ENCODE data around the gene ANKS1A. TPM values are rescaled to one million over a fixed set of nuclear protein-coding genes. Genes with fewer than 3 reads are reported as not detected.
"Not testable (repeated sequence)": the region's sequence is repeated elsewhere in the genome, so short reads cannot be mapped to it uniquely, and the experiment has no call there.

The ANKS1A gene
- total and polyA plus RNA-seq, 2 experiments from 2014 or later = 3.2 to 4.4 TPM

- DNase-seq = no peak
- Histone ChIP-seq H3K9ac (no peak overlapping the region), H4K20me1 (ENCODE audit: insufficient read depth) (no peaks in the 10 kb centered on the region), H2AFZ (no peak overlapping the region), H3K9me3 (ENCODE audit: low read depth) (no peaks in the 10 kb centered on the region), H3K4me1 (ENCODE audit: insufficient read depth) (no peaks in the 10 kb centered on the region), H3K79me2 (ENCODE audit: insufficient read depth) (peaks cover 15% of the 10 kb centered on the region; the same call in 1 of the 2 replicates), H3K4me2 (ENCODE audit: unreplicated experiment) (no peak overlapping the region), H3K9me2 (ENCODE audit: insufficient read depth) (no peaks in the 10 kb centered on the region), H3K27ac (no peak overlapping the region), H3K27me3 (replicated peaks; ENCODE audit: insufficient read depth) (no peaks in the 10 kb centered on the region), H3F3A (ENCODE audit: insufficient read depth) (no peaks in the 10 kb centered on the region; the same call in none of the 2 replicates), H3K4me3 (no peak overlapping the region), H3K36me3 (ENCODE audit: low read depth) (peaks cover 64% of the 10 kb centered on the region)
- 96 to 97% methylated on average over 1 of the region's 1 CpG for WGBS, 2 experiments (ENCODE audit: low coverage in 1 of 2, low lambda C conversion rate in 2 of 2, missing lambda C conversion rate in 2 of 2)
- in situ Hi-C loops (cut with MboI) = no loop called here
- TF ChIP-seq EZH2 (IDR thresholded peaks at IDR 0.05; ENCODE audit: insufficient read depth, poor library complexity, severe bottlenecking) = no peak
- no peak for TF ChIP-seq EZH2phosphoT487 (IDR thresholded peaks at IDR 0.05; ENCODE audit: insufficient read depth, low read depth)
Measured at GRCh38 chr6:34877259-34877658, 11.8 kb upstream of the ANKS1A start.

- no peaks in the 10 kb centered on the region for H4K20me1 ChIP-seq (ENCODE audit: insufficient read depth)
- H3K4me2 ChIP-seq (ENCODE audit: unreplicated experiment) = no peak overlapping the region
- no peak for TF ChIP-seq EZH2 (IDR thresholded peaks at IDR 0.05; ENCODE audit: insufficient read depth, poor library complexity, severe bottlenecking)
- no peak for TF ChIP-seq EZH2phosphoT487 (IDR thresholded peaks at IDR 0.05; ENCODE audit: insufficient read depth, low read depth)
- H3K79me2 ChIP-seq (ENCODE audit: insufficient read depth) = peaks cover 23% of the 10 kb centered on the region
- in situ Hi-C loops (cut with MboI) = no loop called here
- H3K9me2 ChIP-seq (ENCODE audit: insufficient read depth) = no peaks in the 10 kb centered on the region
- H3K4me3 ChIP-seq = no peak overlapping the region
- H2AFZ ChIP-seq = no peak overlapping the region
- DNase-seq = no peak
- H3K9me3 ChIP-seq (ENCODE audit: low read depth) = no peaks in the 10 kb centered on the region
- peaks cover 57% of the 10 kb centered on the region for H3K36me3 ChIP-seq (ENCODE audit: low read depth)
- WGBS, 2 experiments (ENCODE audit: low coverage in 1 of 2, low lambda C conversion rate in 2 of 2, missing lambda C conversion rate in 2 of 2) = 79 to 80% methylated on average over 5 of the region's 5 CpGs
- H3K9ac ChIP-seq = no peak overlapping the region
- H3K27ac ChIP-seq = no peak overlapping the region
- no peaks in the 10 kb centered on the region for H3K4me1 ChIP-seq (ENCODE audit: insufficient read depth)
- H3K27me3 ChIP-seq (replicated peaks; ENCODE audit: insufficient read depth) = no peaks in the 10 kb centered on the region
- H3F3A ChIP-seq (ENCODE audit: insufficient read depth) = no peaks in the 10 kb centered on the region; the same call in none of the 2 replicates
Measured at GRCh38 chr6:34877869-34878485, 11.1 kb upstream of the ANKS1A start.

- H4K20me1 ChIP-seq (ENCODE audit: insufficient read depth); in situ Hi-C loops (cut with MboI): not testable (repeated sequence)
- WGBS, 2 experiments (ENCODE audit: low coverage in 1 of 2, low lambda C conversion rate in 2 of 2, missing lambda C conversion rate in 2 of 2) = 91 to 97% methylated on average over 1 of the region's 1 CpG
Measured at GRCh38 chr6:34884073-34884472, 5.0 kb upstream of the ANKS1A start.

GRCh38 chr6:34884996-34885395, 4.1 kb upstream of the ANKS1A start:
- Histone ChIP-seq H2AFZ (no peak overlapping the region), H3K9me3 (ENCODE audit: low read depth) (no peaks in the 10 kb centered on the region), H3K9ac (no peak overlapping the region), H3K9me2 (ENCODE audit: insufficient read depth) (no peaks in the 10 kb centered on the region), H3K4me1 (ENCODE audit: insufficient read depth) (peaks cover 6% of the 10 kb centered on the region; the same call in 1 of the 2 replicates), H3K27me3 (replicated peaks; ENCODE audit: insufficient read depth) (no peaks in the 10 kb centered on the region), H3K79me2 (ENCODE audit: insufficient read depth) (peaks cover 76% of the 10 kb centered on the region), H3K36me3 (ENCODE audit: low read depth) (peaks cover 15% of the 10 kb centered on the region), H3K27ac (no peak overlapping the region), H3F3A (ENCODE audit: insufficient read depth) (peaks cover 15% of the 10 kb centered on the region), H3K4me3 (no peak overlapping the region), H4K20me1 (ENCODE audit: insufficient read depth) (no peaks in the 10 kb centered on the region), H3K4me2 (ENCODE audit: unreplicated experiment) (no peak overlapping the region)
- no peak for DNase-seq
- in situ Hi-C loops (cut with MboI) = no loop called here
- WGBS, 2 experiments (ENCODE audit: low coverage in 1 of 2, low lambda C conversion rate in 2 of 2, missing lambda C conversion rate in 2 of 2) = 98 to 100% methylated on average over 2 of the region's 2 CpGs
- TF ChIP-seq EZH2phosphoT487 (IDR thresholded peaks at IDR 0.05; ENCODE audit: insufficient read depth, low read depth) = no peak
- TF ChIP-seq EZH2 (IDR thresholded peaks at IDR 0.05; ENCODE audit: insufficient read depth, poor library complexity, severe bottlenecking) = no peak

More at GRCh38 chr6:34884073-34884472, 5.0 kb upstream of the ANKS1A start:
- H3K4me1 ChIP-seq (ENCODE audit: insufficient read depth); H3K9me2 ChIP-seq (ENCODE audit: insufficient read depth); H3K9me3 ChIP-seq (ENCODE audit: low read depth); H3K27ac ChIP-seq; H3K4me3 ChIP-seq; H3K9ac ChIP-seq; H2AFZ ChIP-seq; H3K4me2 ChIP-seq (ENCODE audit: unreplicated experiment); DNase-seq; H3K27me3 ChIP-seq (replicated peaks; ENCODE audit: insufficient read depth): not testable (repeated sequence)
- Histone ChIP-seq H3K36me3 (ENCODE audit: low read depth) (peaks cover 21% of the 10 kb centered on the region), H3F3A (ENCODE audit: insufficient read depth) (peaks cover 15% of the 10 kb centered on the region), H3K79me2 (ENCODE audit: insufficient read depth) (peaks cover 71% of the 10 kb centered on the region)

GRCh38 chr6:34885837-34886236, 3.2 kb upstream of the ANKS1A start:
- 93 to 94% methylated on average over 13 to 15 of the region's 15 CpGs for WGBS, 2 experiments (ENCODE audit: low coverage in 1 of 2, low lambda C conversion rate in 2 of 2, missing lambda C conversion rate in 2 of 2)
- in situ Hi-C loops (cut with MboI) = not testable (repeated sequence)

More at GRCh38 chr6:34885837-34886236, 3.2 kb upstream of the ANKS1A start:
- not testable (repeated sequence) for H2AFZ ChIP-seq; DNase-seq; H3K36me3 ChIP-seq (ENCODE audit: low read depth); H3K9me2 ChIP-seq (ENCODE audit: insufficient read depth); H3K4me3 ChIP-seq; H3K9me3 ChIP-seq (ENCODE audit: low read depth); H3K4me2 ChIP-seq (ENCODE audit: unreplicated experiment); H4K20me1 ChIP-seq (ENCODE audit: insufficient read depth); H3K27me3 ChIP-seq (replicated peaks; ENCODE audit: insufficient read depth); H3K27ac ChIP-seq; H3K9ac ChIP-seq
- peaks cover 14% of the 10 kb centered on the region for H3K4me1 ChIP-seq (ENCODE audit: insufficient read depth)
- H3K79me2 ChIP-seq (ENCODE audit: insufficient read depth) = peaks cover 80% of the 10 kb centered on the region
- H3F3A ChIP-seq (ENCODE audit: insufficient read depth) = peaks cover 20% of the 10 kb centered on the region
